Esophagus squamous epithelium (tissue), 4 donors: ENCODE results near the gene COMT.

Experiments
- POLR2A ChIP-seq, 4 donors: fragments of 450-650 bp; IDR thresholded peaks; one replicate each; pipeline ENCODE4 v1.6.1; 2017; ENCODE audit warnings: antibody characterized with exemption in 4 of 4, mild to moderate bottlenecking in 4 of 4, moderate library complexity in 3 of 4
- TF ChIP-seq, protein P1 (sequence below), 6 experiments: fragments of 450-650 bp in 4 of 6; fragments of 200-600 bp in 2 of 6; sonication (generic) in 2 of 6; IDR thresholded peaks; one replicate each; pipeline ENCODE4 v1.5.1; 2016 to 2019; ENCODE audit warnings: antibody characterized with exemption in 6 of 6, mild to moderate bottlenecking in 4 of 6, moderate library complexity in 4 of 6

DNA sequence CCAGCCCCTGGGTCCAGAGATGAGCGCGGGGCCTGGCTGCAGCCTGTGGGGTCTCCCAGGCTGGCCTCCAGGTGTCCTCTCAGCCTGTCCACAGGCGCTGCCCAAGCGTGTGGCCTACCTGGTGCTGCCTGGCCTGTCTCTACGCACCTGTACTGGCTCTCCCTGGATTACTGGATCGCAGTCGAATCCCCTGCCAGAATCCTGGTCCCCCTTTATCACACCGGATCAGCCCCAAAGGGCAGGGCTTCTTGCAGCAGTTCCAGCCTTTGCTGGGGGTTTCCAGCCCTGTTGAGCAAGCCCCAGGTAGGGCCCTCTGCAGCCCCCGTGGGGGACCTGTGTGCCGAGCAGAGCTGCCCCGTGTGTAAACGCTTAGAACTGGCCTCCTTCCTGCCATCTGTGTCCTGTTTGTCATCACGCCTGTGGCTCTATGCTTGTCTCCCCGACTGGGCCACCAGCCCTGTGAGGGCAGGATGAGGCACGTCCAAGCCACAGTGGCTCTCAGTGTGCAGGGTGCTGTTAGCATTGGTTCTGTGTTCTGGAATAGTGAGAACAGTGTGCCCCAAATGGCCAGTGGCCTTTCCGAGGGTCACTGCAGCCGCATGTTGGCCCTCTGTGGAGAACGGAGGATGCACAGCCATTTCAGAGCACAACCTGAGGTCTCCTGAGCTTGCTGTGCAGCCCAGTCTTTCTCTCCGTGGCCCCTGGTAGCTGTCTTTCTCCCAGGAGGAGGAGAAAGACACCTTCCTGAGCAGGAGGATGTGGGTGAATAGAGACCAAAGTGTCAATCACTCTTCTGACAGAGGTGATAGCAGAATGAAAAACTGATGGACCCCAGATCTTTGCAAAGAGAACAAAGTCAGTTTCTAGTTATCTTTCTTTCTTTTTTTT is 13.9 kb downstream of the COMT start:
- TF ChIP-seq, protein P1, sequence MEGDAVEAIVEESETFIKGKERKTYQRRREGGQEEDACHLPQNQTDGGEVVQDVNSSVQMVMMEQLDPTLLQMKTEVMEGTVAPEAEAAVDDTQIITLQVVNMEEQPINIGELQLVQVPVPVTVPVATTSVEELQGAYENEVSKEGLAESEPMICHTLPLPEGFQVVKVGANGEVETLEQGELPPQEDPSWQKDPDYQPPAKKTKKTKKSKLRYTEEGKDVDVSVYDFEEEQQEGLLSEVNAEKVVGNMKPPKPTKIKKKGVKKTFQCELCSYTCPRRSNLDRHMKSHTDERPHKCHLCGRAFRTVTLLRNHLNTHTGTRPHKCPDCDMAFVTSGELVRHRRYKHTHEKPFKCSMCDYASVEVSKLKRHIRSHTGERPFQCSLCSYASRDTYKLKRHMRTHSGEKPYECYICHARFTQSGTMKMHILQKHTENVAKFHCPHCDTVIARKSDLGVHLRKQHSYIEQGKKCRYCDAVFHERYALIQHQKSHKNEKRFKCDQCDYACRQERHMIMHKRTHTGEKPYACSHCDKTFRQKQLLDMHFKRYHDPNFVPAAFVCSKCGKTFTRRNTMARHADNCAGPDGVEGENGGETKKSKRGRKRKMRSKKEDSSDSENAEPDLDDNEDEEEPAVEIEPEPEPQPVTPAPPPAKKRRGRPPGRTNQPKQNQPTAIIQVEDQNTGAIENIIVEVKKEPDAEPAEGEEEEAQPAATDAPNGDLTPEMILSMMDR (IDR thresholded peaks at IDR 0.05): no peak
- TF ChIP-seq POLR2A (IDR thresholded peaks at IDR 0.05): no peak
